ENCODE results near the gene DKK3.
"Not testable (repeated sequence)": the region's sequence is repeated elsewhere in the genome, so short reads cannot be mapped to it uniquely, and the experiment has no call there.

The DKK3 gene

GRCh38 chr11:12007769-12008737 lies at the start of gene DKK3:
Gene DKK3, minus strand, starts transcription at chr11:12008626. Its CDS starts 44 bp downstream, at chr11:12008582.
- FAIRE-seq, result no peak

- FAIRE-seq, result no peak
Measured at GRCh38 chr11:12057299-12057980, 49.0 kb upstream of the DKK3 start.

GRCh38 chr11:12056119-12056518 lies 47.7 kb upstream of the DKK3 start:
- no peak for FAIRE-seq

GRCh38 chr11:12053606-12054361 lies 45.4 kb upstream of the DKK3 start:
- FAIRE-seq, result no peak

GRCh38 chr11:12052676-12053605 lies 44.5 kb upstream of the DKK3 start:
- FAIRE-seq, result no peak

- no peak for FAIRE-seq
Measured at GRCh38 chr11:12051287-12051662, 42.8 kb upstream of the DKK3 start.

- no peak for FAIRE-seq
Measured at GRCh38 chr11:12050470-12051286, 42.3 kb upstream of the DKK3 start.

- no peak for FAIRE-seq
Measured at GRCh38 chr11:12048936-12049790, 40.7 kb upstream of the DKK3 start.

GRCh38 chr11:12046636-12047236 lies 38.3 kb upstream of the DKK3 start:
- FAIRE-seq, result no peak

- FAIRE-seq, result no peak
Measured at GRCh38 chr11:12045914-12046635, 37.6 kb upstream of the DKK3 start.

- no peak for FAIRE-seq
Measured at GRCh38 chr11:12044799-12045198, 36.4 kb upstream of the DKK3 start.

- FAIRE-seq, result peak; percentile 40
Measured at GRCh38 chr11:12043959-12044791, 35.7 kb upstream of the DKK3 start.

GRCh38 chr11:12043221-12043620 lies 34.8 kb upstream of the DKK3 start:
- no peak for FAIRE-seq

GRCh38 chr11:12042215-12042676 lies 33.8 kb upstream of the DKK3 start:
- no peak for FAIRE-seq

- FAIRE-seq, result not testable (repeated sequence)
Measured at GRCh38 chr11:12040719-12041118, 32.3 kb upstream of the DKK3 start.

- no peak for FAIRE-seq
Measured at GRCh38 chr11:12032968-12033367, 24.5 kb upstream of the DKK3 start.

- FAIRE-seq, result no peak
Measured at GRCh38 chr11:12031856-12032544, 23.6 kb upstream of the DKK3 start.

All from A204.1 (cell line).